ENCODE measurements around the gene EHD3.

The EHD3 gene

GRCh38 chr2:31237348-31238017 is 3.5 kb downstream of the EHD3 start:
- DNase-seq, result no peak

- DNase-seq, result no peak
Observed at GRCh38 chr2:31238126-31238905, 4.4 kb downstream of the EHD3 start.

GRCh38 chr2:31238906-31239592 is 5.1 kb downstream of the EHD3 start:
- no peak for DNase-seq

GRCh38 chr2:31239593-31240177 is 5.7 kb downstream of the EHD3 start:
- no peak for DNase-seq

GRCh38 chr2:31240381-31241365 is 6.7 kb downstream of the EHD3 start:
- no peak for DNase-seq

- DNase-seq, result no peak
Observed at GRCh38 chr2:31241625-31242270, 7.8 kb downstream of the EHD3 start.

GRCh38 chr2:31243053-31243452 is 9.1 kb downstream of the EHD3 start:
- DNase-seq, result no peak

GRCh38 chr2:31244101-31244500 is 10.1 kb downstream of the EHD3 start:
- no peak for DNase-seq

- DNase-seq, result no peak
Observed at GRCh38 chr2:31246184-31246852, 12.4 kb downstream of the EHD3 start.

- no peak for DNase-seq
Observed at GRCh38 chr2:31247711-31248110, 13.8 kb downstream of the EHD3 start.

GRCh38 chr2:31248139-31248538 is 14.2 kb downstream of the EHD3 start:
- DNase-seq, result no peak

- DNase-seq, result no peak
Observed at GRCh38 chr2:31249009-31249690, 15.2 kb downstream of the EHD3 start.

GRCh38 chr2:31251018-31251417 is 17.1 kb downstream of the EHD3 start:
- no peak for DNase-seq

- DNase-seq, result no peak
Observed at GRCh38 chr2:31251851-31252250, 17.9 kb downstream of the EHD3 start.

- no peak for DNase-seq
Observed at GRCh38 chr2:31253356-31254131, 19.6 kb downstream of the EHD3 start.

GRCh38 chr2:31254237-31255203 is 20.6 kb downstream of the EHD3 start:
- DNase-seq, result no peak

GRCh38 chr2:31255911-31256571 is 22.1 kb downstream of the EHD3 start:
- DNase-seq, result no peak

All from activated naive CD4-positive, alpha-beta T cell treated with Interleukin-2 at 50 U/mL for 16 hours (primary cell).